Ishikawa (cell line): ENCODE measurements around the gene LRRC55.

Experiments used
- CEBPB ChIP-seq: IDR thresholded peaks from 2 replicates; pipeline ENCODE4 v1.6.1; 2012
- CREB1 ChIP-seq: IDR thresholded peaks from 2 replicates; pipeline ENCODE4 v1.6.1; 2012; ENCODE audit warnings: low read depth
- EGR1 ChIP-seq: IDR thresholded peaks from 2 replicates; pipeline ENCODE4 v1.6.1; 2012
- EP300 ChIP-seq: IDR thresholded peaks from 2 replicates; pipeline ENCODE4 v1.6.1; 2012; ENCODE audit warnings: borderline replicate concordance
- FOXM1 ChIP-seq: IDR thresholded peaks from 2 replicates; pipeline ENCODE4 v1.6.1; 2012; ENCODE audit warnings: low read depth, borderline replicate concordance
- MAX ChIP-seq: IDR thresholded peaks from 2 replicates; pipeline ENCODE4 v1.6.1; 2012
- NFIC ChIP-seq: IDR thresholded peaks from 2 replicates; pipeline ENCODE4 v1.6.1; 2012
- RAD21 ChIP-seq: IDR thresholded peaks from 2 replicates; pipeline ENCODE4 v1.6.1; 2012; ENCODE audit warnings: low read depth
- TAF1 ChIP-seq: IDR thresholded peaks from 2 replicates; pipeline ENCODE4 v1.6.1; 2012; ENCODE audit warnings: low read depth, mild to moderate bottlenecking
- YY1 ChIP-seq: IDR thresholded peaks from 2 replicates; pipeline ENCODE4 v1.6.1; 2012; ENCODE audit warnings: low read depth
- TF ChIP-seq, protein P1 (sequence below): IDR thresholded peaks from 2 replicates; pipeline ENCODE4 v1.6.1; 2012; ENCODE audit warnings: low read depth, mild to moderate bottlenecking

DNA sequence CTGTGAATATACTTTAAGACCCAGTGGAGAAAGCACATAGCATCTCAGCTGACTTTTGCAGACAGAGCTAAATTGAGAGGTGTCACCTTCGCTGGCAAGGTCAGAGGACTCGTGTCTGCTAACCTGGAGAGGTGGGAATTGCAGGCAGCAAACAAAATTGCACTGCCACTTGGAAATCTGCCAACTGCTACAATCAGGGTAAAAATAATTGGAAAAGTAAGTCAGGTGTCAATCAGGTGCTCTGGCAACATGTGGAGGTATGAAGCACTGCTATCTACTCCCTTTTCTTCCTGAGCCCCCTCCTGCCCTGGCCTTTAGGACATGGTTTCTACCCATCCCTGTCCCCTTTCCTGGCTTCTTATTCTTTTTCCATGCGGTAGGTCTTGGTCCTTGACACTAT is 24.1 kb upstream of the LRRC55 start:
- TF ChIP-seq, protein P1, sequence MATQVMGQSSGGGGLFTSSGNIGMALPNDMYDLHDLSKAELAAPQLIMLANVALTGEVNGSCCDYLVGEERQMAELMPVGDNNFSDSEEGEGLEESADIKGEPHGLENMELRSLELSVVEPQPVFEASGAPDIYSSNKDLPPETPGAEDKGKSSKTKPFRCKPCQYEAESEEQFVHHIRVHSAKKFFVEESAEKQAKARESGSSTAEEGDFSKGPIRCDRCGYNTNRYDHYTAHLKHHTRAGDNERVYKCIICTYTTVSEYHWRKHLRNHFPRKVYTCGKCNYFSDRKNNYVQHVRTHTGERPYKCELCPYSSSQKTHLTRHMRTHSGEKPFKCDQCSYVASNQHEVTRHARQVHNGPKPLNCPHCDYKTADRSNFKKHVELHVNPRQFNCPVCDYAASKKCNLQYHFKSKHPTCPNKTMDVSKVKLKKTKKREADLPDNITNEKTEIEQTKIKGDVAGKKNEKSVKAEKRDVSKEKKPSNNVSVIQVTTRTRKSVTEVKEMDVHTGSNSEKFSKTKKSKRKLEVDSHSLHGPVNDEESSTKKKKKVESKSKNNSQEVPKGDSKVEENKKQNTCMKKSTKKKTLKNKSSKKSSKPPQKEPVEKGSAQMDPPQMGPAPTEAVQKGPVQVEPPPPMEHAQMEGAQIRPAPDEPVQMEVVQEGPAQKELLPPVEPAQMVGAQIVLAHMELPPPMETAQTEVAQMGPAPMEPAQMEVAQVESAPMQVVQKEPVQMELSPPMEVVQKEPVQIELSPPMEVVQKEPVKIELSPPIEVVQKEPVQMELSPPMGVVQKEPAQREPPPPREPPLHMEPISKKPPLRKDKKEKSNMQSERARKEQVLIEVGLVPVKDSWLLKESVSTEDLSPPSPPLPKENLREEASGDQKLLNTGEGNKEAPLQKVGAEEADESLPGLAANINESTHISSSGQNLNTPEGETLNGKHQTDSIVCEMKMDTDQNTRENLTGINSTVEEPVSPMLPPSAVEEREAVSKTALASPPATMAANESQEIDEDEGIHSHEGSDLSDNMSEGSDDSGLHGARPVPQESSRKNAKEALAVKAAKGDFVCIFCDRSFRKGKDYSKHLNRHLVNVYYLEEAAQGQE, result no peak
- TF ChIP-seq YY1 (no peak), EGR1 (no peak), MAX (no peak), TAF1 (no peak), RAD21 (no peak), CREB1 (no peak), EP300 (no peak), FOXM1 (no peak), NFIC (no peak), CEBPB (no peak)
